Neural crest cell (in vitro differentiated cells): ENCODE measurements around the gene OBSCN. TPM values are rescaled to one million over a fixed set of nuclear protein-coding genes. Genes with fewer than 3 reads are reported as not detected.

Experiments
- DNase-seq: peaks from one replicate; pipeline ENCODE4 v3.0.0; 2021; ENCODE audit warnings: low read depth, mixed read lengths, low spot score
- H3K27ac Mint-ChIP-seq: one replicate; pipeline ENCODE4 v1.8.0; 2021; ENCODE audit warnings: mild to moderate bottlenecking, mixed read lengths; ENCODE audit not compliant: unreplicated experiment
- H3K27me3 Mint-ChIP-seq: 2 replicates; pipeline ENCODE4 v1.8.0; 2021; ENCODE audit warnings: low read depth, mild to moderate bottlenecking, mixed read lengths
- H3K36me3 Mint-ChIP-seq: 2 replicates; pipeline ENCODE4 v1.8.0; 2021; ENCODE audit warnings: low read depth, mild to moderate bottlenecking, mixed read lengths
- H3K4me1 Mint-ChIP-seq: 2 replicates; pipeline ENCODE4 v1.8.0; 2021; ENCODE audit warnings: mixed read lengths
- H3K4me3 Mint-ChIP-seq: one replicate; pipeline ENCODE4 v1.8.0; 2021; ENCODE audit warnings: mild to moderate bottlenecking, mixed read lengths
- H3K9me3 Mint-ChIP-seq: 2 replicates; pipeline ENCODE4 v1.8.0; 2021; ENCODE audit warnings: mixed read lengths
- total RNA-seq: library from RNA; stranded (reverse); gene quantifications from 2 replicates; pipeline ENCODE4 v1.2.1, GENCODE V29; 2021
- TF ChIP-seq, protein P1 (sequence below): fragments of 200-600 bp; sonication (generic); conservative IDR thresholded peaks from 2 replicates; pipeline ENCODE4 v1.5.0; 2021; ENCODE audit warnings: antibody characterized with exemption, mild to moderate bottlenecking

The OBSCN gene
- total RNA-seq, 1 donor from 2014 or later: 40.1 TPM

DNA sequence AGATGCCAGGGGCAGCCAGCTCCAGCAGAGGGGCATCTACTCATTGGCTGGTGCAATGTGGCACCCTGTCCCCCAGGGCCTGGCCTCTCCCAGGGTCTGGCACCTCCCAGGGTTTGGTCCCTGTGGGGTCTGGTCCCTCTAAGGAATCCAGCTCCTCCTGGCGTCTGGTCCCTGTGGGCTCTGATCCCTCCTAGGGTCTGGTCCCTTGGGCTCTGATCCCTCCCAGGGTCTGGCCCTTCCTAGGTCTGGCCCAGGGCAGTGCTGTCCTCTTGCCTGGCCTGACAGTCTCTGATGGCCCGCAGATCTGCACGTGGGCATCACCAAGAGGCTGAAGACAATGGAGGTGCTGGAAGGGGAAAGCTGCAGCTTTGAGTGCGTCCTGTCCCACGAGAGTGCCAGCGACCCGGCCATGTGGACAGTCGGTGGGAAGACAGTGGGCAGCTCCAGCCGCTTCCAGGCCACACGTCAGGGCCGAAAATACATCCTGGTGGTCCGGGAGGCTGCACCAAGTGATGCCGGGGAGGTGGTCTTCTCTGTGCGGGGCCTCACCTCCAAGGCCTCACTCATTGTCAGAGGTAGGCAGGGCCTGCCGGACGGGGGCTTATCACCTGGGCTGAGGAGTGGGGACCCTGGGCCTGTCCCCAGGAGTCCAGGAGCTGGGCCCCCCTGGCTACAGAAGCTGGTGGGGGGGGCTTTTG, 73.9 kb downstream of the OBSCN start:
- no peaks in the 10 kb centered on the region for H3K36me3 Mint-ChIP-seq
- H3K27me3 Mint-ChIP-seq: no peaks in the 10 kb centered on the region
- no peak overlapping the region for H3K27ac Mint-ChIP-seq
- no peak overlapping the region for H3K4me3 Mint-ChIP-seq
- no peaks in the 10 kb centered on the region for H3K9me3 Mint-ChIP-seq
- no peak for DNase-seq
- TF ChIP-seq, protein P1, sequence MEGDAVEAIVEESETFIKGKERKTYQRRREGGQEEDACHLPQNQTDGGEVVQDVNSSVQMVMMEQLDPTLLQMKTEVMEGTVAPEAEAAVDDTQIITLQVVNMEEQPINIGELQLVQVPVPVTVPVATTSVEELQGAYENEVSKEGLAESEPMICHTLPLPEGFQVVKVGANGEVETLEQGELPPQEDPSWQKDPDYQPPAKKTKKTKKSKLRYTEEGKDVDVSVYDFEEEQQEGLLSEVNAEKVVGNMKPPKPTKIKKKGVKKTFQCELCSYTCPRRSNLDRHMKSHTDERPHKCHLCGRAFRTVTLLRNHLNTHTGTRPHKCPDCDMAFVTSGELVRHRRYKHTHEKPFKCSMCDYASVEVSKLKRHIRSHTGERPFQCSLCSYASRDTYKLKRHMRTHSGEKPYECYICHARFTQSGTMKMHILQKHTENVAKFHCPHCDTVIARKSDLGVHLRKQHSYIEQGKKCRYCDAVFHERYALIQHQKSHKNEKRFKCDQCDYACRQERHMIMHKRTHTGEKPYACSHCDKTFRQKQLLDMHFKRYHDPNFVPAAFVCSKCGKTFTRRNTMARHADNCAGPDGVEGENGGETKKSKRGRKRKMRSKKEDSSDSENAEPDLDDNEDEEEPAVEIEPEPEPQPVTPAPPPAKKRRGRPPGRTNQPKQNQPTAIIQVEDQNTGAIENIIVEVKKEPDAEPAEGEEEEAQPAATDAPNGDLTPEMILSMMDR: no peak
- no peaks in the 10 kb centered on the region for H3K4me1 Mint-ChIP-seq

DNA sequence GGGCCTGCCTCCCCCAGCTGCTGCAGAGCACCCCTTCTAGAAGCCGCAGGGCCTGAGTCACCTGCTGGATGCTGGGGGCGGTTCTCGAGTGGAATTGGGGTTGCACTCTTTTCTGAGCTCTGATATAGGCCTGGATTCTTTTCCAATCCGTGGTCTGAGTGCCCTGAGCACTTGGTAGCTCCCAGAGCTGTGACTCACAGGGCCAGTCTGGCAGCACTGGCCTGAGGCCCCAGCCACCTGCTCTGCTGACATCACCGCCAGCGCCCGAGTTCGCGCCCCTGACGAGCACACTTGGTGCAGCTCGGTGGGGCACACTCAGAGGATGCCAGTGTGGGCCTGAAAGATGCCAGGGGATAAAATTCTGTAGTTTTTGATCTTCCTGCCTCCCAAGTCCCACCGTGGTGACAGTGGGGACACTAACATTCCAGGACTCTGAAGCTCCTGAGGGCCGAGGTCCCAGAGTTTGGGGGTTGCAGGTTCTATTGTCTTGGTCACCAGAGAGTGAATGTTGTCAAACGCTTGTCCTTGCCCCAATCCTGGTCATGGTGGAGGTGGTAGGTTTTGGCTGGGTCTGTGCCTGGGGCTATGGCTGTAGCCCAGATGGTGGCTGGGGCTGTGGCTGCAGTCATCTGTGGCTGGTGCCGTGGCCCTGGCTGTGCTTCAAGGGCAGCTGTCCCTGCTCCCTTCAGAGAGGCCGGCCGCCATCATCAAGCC, 74.6 kb downstream of the OBSCN start:
- Mint-ChIP-seq H3K4me1 (no peaks in the 10 kb centered on the region), H3K4me3 (no peak overlapping the region), H3K27ac (no peak overlapping the region), H3K36me3 (no peaks in the 10 kb centered on the region), H3K27me3 (no peaks in the 10 kb centered on the region), H3K9me3 (no peaks in the 10 kb centered on the region)
- TF ChIP-seq, protein P1: no peak
- no peak for DNase-seq

DNA sequence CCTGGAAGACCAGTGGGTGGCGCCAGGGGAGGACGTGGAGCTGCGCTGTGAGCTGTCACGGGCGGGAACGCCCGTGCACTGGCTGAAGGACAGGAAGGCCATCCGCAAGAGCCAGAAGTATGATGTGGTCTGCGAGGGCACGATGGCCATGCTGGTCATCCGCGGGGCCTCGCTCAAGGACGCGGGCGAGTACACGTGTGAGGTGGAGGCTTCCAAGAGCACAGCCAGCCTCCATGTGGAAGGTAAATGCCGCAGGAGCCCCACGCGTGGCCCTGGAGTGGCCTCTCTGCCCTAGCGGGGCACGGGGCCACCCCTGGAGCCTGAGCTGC, 75.2 kb downstream of the OBSCN start:
- H3K27ac Mint-ChIP-seq: no peak overlapping the region
- H3K27me3 Mint-ChIP-seq: no peaks in the 10 kb centered on the region
- TF ChIP-seq, protein P1: no peak
- no peaks in the 10 kb centered on the region for H3K4me1 Mint-ChIP-seq
- H3K9me3 Mint-ChIP-seq: no peaks in the 10 kb centered on the region
- no peak for DNase-seq
- no peaks in the 10 kb centered on the region for H3K36me3 Mint-ChIP-seq
- H3K4me3 Mint-ChIP-seq: no peak overlapping the region

DNA sequence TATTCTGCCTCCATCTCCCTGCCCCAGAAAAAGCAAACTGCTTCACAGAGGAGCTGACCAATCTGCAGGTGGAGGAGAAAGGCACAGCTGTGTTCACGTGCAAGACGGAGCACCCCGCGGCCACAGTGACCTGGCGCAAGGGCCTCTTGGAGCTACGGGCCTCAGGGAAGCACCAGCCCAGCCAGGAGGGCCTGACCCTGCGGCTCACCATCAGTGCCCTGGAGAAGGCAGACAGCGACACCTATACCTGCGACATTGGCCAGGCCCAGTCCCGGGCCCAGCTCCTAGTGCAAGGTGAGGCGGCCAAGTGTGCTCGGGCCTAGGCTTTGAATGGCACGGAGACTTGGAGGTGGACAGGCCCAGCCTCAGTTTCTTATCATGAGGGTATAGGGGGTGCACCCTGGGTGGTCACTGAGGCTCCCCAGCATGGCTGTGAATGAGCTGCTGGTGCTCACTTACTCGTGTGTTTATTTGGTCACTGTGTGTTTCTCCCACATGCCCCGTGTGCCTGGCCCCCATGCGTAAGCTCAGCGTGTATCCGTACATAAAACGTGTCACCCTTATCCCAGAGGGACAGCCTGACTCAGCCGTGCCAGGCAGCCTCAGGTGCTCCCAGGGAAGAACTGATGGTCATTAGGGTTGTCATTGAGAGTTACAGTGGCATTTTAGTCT, 75.8 kb downstream of the OBSCN start:
- H3K4me3 Mint-ChIP-seq: no peak overlapping the region

DNA sequence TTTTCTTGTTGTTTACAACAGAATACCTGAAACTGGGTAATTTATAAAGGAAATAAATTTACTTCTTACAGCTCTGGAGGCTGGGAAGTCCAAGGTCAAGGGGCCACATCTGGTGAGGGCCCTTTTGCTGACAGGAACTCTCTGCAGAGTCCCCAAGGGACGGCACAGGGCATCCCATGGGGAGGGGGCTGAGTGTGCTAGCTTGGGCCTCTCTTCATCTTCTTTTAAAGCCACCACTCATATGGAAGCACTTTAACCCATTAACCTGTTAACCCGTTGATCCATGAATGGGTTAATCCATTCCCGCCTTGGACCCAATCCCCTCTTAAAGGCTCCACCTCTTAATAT, 76.3 kb downstream of the OBSCN start:
- H3K4me3 Mint-ChIP-seq: no peak overlapping the region
- no peaks in the 10 kb centered on the region for H3K27me3 Mint-ChIP-seq
- no peak for DNase-seq
- no peak overlapping the region for H3K27ac Mint-ChIP-seq
- no peaks in the 10 kb centered on the region for H3K4me1 Mint-ChIP-seq
- peaks cover 3% of the 10 kb centered on the region for H3K36me3 Mint-ChIP-seq
- TF ChIP-seq, protein P1: no peak
- no peaks in the 10 kb centered on the region for H3K9me3 Mint-ChIP-seq

More for the DNA sequence above, 75.8 kb downstream of the OBSCN start:
- Mint-ChIP-seq H3K27ac (no peak overlapping the region), H3K4me1 (no peaks in the 10 kb centered on the region), H3K27me3 (no peaks in the 10 kb centered on the region), H3K9me3 (no peaks in the 10 kb centered on the region), H3K36me3 (peaks cover 3% of the 10 kb centered on the region)
- DNase-seq: no peak
- TF ChIP-seq, protein P1: no peak
